Glomerular visceral epithelial cell (primary cell): Measurements from ENCODE around the gene TMEM178A.

Source experiments
- DNase-seq: peaks from one replicate; pipeline ENCODE4 v3.0.0-alpha.2; 2016; ENCODE audit errors: extremely low spot score

TMEM178A gene

GRCh38 chr2:39712953-39713352, 47.2 kb downstream of the TMEM178A start:
- no peak for DNase-seq

- no peak for DNase-seq
Observed at GRCh38 chr2:39715095-39715494, 49.4 kb downstream of the TMEM178A start.

- no peak for DNase-seq
Observed at GRCh38 chr2:39715822-39716221, 50.1 kb downstream of the TMEM178A start.

GRCh38 chr2:39717067-39717466, 51.4 kb downstream of the TMEM178A start:
- no peak for DNase-seq

GRCh38 chr2:39718483-39718882, 52.8 kb downstream of the TMEM178A start:
- DNase-seq, result no peak

- no peak for DNase-seq
Observed at GRCh38 chr2:39719317-39719716, 53.6 kb downstream of the TMEM178A start.

- DNase-seq, result no peak
Observed at GRCh38 chr2:39720970-39721369, 55.3 kb downstream of the TMEM178A start.

GRCh38 chr2:39723497-39723896, 57.8 kb downstream of the TMEM178A start:
- no peak for DNase-seq

- peak; percentile 66 for DNase-seq
Observed at GRCh38 chr2:39723946-39724827, 58.5 kb downstream of the TMEM178A start.

- peak; percentile 49 for DNase-seq
Observed at GRCh38 chr2:39724828-39725144, 59.1 kb downstream of the TMEM178A start.

GRCh38 chr2:39725401-39725800, 59.7 kb downstream of the TMEM178A start:
- peak; percentile 70 for DNase-seq

GRCh38 chr2:39728085-39728484, 62.4 kb downstream of the TMEM178A start:
- peak; percentile 75 for DNase-seq

GRCh38 chr2:39728941-39729351, 63.2 kb downstream of the TMEM178A start:
- peak; percentile 53 for DNase-seq

- no peak for DNase-seq
Observed at GRCh38 chr2:39730276-39730675, 64.6 kb downstream of the TMEM178A start.

- DNase-seq, result peak; percentile 23
Observed at GRCh38 chr2:39730685-39731302, 65.1 kb downstream of the TMEM178A start.

- DNase-seq, result no peak
Observed at GRCh38 chr2:39731546-39731945, 65.8 kb downstream of the TMEM178A start.

- peak; percentile 54 for DNase-seq
Observed at GRCh38 chr2:39732482-39732881, 66.8 kb downstream of the TMEM178A start.

GRCh38 chr2:39733070-39733674, 67.5 kb downstream of the TMEM178A start:
- DNase-seq, result no peak

GRCh38 chr2:39734445-39734844, 68.7 kb downstream of the TMEM178A start:
- no peak for DNase-seq

- DNase-seq, result no peak
Observed at GRCh38 chr2:39735648-39736047, 69.9 kb downstream of the TMEM178A start.

GRCh38 chr2:39736640-39737039, 70.9 kb downstream of the TMEM178A start:
- DNase-seq, result peak; percentile 83

- DNase-seq, result peak; percentile 88
Observed at GRCh38 chr2:39737661-39738060, 71.9 kb downstream of the TMEM178A start.

- DNase-seq, result no peak
Observed at GRCh38 chr2:39738936-39739335, 73.2 kb downstream of the TMEM178A start.
